AG08395 (cell line): ENCODE results near the gene LDB3.

Experiments used
- DNase-seq: peaks from one replicate; pipeline ENCODE4 v3.0.0; 2012; ENCODE audit warnings: mixed read lengths, low spot score

Gene LDB3

GRCh38 chr10:86707505-86707904, 39.2 kb downstream of the LDB3 start:
- no peak for DNase-seq

GRCh38 chr10:86708068-86708782, 39.9 kb downstream of the LDB3 start:
- no peak for DNase-seq

- no peak for DNase-seq
Observed at GRCh38 chr10:86708783-86709380, 40.6 kb downstream of the LDB3 start.

- no peak for DNase-seq
Observed at GRCh38 chr10:86709396-86710185, 41.3 kb downstream of the LDB3 start.

GRCh38 chr10:86710987-86711512, 42.7 kb downstream of the LDB3 start:
- DNase-seq, result peak; percentile 96

- peak; percentile 46 for DNase-seq
Observed at GRCh38 chr10:86711513-86712316, 43.4 kb downstream of the LDB3 start.

- DNase-seq, result no peak
Observed at GRCh38 chr10:86712317-86712707, 44.0 kb downstream of the LDB3 start.

GRCh38 chr10:86715156-86715795, 47.0 kb downstream of the LDB3 start:
- DNase-seq, result no peak

- no peak for DNase-seq
Observed at GRCh38 chr10:86715836-86716235, 47.5 kb downstream of the LDB3 start.

- DNase-seq, result no peak
Observed at GRCh38 chr10:86716466-86716865, 48.2 kb downstream of the LDB3 start.

- no peak for DNase-seq
Observed at GRCh38 chr10:86718556-86718955, 50.2 kb downstream of the LDB3 start.

- DNase-seq, result no peak
Observed at GRCh38 chr10:86721232-86721631, 52.9 kb downstream of the LDB3 start.

- no peak for DNase-seq
Observed at GRCh38 chr10:86723009-86723408, 54.7 kb downstream of the LDB3 start.

GRCh38 chr10:86724445-86724844, 56.1 kb downstream of the LDB3 start:
- DNase-seq, result no peak

GRCh38 chr10:86725980-86726676, 57.8 kb downstream of the LDB3 start:
- DNase-seq, result no peak

- DNase-seq, result no peak
Observed at GRCh38 chr10:86726677-86726999, 58.3 kb downstream of the LDB3 start.

GRCh38 chr10:86727470-86727869, 59.2 kb downstream of the LDB3 start:
- DNase-seq, result no peak

GRCh38 chr10:86728056-86728455, 59.7 kb downstream of the LDB3 start:
- no peak for DNase-seq

GRCh38 chr10:86729677-86730076, 61.4 kb downstream of the LDB3 start:
- no peak for DNase-seq

- no peak for DNase-seq
Observed at GRCh38 chr10:86730227-86730626, 61.9 kb downstream of the LDB3 start.

- no peak for DNase-seq
Observed at GRCh38 chr10:86732771-86733170, 64.5 kb downstream of the LDB3 start.
